Stimulated activated CD4-positive, alpha-beta T cell treated with anti-CD3 and anti-CD28 coated beads, Interleukin-4, amount 100 ng/mL, for 48 hours (primary cell): ENCODE data around the gene LPIN2.
"Not testable (repeated sequence)": the region's sequence is repeated elsewhere in the genome, so short reads cannot be mapped to it uniquely, and the experiment has no call there.

ENCODE experiments used
- DNase-seq, 2 donors: peaks; one replicate each; pipeline ENCODE4 v3.0.0-alpha.2; 2020; ENCODE audit warnings: low read depth in 2 of 2

Gene LPIN2

GRCh38 chr18:3007491-3007890 lies 5.5 kb downstream of the LPIN2 start:
- DNase-seq: no peak

DNA sequence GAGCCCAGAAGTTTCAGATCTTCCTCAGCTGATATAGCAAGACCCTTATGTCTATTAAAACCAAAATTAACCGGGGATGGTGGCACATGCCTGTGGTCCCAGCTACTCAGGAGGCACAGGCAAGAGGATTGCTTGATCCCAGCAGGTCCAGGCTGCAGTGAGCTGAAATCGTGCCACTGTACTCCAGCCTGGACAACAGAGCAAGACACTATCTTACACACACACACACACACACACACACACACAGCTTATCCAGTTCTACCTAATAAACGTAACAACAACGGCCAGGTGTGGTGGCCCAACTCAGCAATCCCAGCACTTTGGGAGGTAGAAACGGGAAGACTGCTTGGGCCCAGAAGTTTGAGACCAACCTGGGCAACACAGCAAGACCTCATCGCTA lies 7.5 kb downstream of the LPIN2 start:
- DNase-seq: no peak

GRCh38 chr18:3003766-3004165 lies 9.2 kb downstream of the LPIN2 start:
- not testable (repeated sequence) for DNase-seq

GRCh38 chr18:3002732-3003131 lies 10.2 kb downstream of the LPIN2 start:
- DNase-seq: no peak

DNA sequence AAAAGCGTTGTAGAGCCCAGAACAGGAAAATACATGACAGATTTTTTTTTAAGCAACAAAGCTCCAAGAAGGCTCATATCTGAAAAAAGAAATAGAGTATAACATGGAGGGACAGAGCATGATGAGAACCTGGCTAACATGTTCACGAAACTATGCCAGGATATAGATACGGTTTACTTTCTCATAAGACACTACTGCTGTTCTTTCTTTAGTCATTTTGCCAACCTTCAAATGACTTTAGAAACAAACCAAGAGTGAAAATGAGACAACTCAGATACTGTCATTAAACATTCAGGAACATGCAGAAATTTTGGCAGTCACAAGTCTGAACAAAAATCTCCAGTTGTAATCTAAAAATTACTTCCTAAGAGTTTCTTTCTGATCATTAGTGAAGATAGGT lies 14.3 kb downstream of the LPIN2 start:
- DNase-seq: no peak

GRCh38 chr18:2997846-2998564 lies 14.9 kb downstream of the LPIN2 start:
- DNase-seq: no peak

DNA sequence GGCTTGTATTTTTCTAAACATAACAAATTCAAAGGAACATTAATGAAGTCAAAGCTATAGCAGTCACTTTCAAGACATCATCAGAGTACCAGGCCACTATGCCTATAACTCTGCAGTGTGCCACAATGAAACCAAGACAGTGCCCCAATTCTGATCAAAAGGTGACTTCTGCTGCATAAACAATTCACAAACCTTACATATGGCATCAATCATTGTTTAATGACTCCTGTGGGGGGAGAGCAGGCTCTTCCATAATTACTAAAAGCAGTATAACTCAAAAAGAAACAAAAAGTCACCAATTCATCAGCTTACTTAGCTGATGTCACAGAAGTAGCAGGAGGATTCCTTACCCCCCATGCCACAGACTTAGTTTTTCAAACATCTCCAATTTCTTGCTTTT lies 15.5 kb downstream of the LPIN2 start:
- no peak for DNase-seq

DNA sequence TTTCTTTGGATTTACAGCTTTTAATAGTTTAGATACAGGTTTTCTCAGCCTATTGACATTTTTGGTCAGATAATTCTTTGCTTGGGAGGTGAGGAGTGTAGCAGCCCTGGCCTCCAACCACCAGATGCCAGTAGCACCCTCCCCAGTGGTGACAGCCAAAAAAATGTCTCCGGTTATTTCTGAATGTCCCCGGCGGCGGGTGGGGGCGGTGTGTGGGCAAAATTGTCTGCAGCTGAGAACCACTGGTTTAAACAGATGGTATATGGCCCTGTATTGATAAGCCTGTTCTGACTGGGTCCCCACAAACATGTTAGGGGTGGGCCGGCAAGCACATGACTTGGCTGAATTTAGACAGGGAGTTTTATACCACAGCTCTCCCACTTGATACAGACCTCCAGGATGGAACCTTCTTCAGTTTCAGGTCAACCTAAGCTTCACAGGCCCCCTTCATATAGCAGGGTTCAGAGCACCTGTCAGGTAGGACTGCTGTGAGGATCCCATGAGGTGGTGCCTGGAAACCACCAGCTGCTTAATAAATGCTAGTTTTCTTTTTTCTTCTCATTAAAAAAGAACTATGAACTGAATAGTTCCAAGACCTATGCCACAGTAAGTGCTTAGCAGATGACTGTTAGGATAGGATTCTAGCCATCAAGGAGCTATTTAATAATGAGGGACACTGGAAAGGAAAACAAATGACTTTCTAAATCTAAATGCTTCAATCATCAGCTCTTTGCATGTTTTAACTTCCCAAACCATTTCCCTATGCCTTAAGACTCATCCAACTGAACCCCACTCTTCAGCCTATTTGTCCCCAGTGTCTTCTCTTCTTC lies 18.1 kb downstream of the LPIN2 start:
- DNase-seq: peak; percentile 67 to 68

DNA sequence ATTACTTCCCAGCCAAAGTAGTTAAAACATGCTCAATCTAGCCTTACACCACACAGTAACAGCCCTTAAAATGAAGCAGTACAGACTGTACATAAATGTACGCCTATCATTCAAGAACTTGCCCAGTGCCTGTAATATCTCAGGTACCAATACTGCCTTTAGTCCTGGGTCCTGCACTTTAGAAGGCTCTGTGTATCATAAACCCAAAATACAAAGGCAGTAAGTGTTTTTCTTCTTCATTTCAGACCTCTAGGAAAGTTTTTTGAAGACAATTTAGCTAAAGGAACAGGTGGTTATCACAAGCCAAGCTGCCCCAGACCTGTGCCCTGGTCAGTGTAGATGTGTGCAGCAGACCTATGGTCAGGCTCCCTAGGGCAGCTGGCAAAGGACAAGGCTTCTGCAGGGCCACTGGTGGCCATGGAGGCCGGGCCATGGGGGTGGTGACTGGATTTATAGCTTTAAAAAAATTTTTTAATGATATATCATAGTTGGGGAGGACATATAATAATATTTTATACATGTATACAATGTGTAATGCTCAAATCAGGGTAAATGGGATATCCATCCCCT lies 18.8 kb downstream of the LPIN2 start:
- no peak for DNase-seq

DNA sequence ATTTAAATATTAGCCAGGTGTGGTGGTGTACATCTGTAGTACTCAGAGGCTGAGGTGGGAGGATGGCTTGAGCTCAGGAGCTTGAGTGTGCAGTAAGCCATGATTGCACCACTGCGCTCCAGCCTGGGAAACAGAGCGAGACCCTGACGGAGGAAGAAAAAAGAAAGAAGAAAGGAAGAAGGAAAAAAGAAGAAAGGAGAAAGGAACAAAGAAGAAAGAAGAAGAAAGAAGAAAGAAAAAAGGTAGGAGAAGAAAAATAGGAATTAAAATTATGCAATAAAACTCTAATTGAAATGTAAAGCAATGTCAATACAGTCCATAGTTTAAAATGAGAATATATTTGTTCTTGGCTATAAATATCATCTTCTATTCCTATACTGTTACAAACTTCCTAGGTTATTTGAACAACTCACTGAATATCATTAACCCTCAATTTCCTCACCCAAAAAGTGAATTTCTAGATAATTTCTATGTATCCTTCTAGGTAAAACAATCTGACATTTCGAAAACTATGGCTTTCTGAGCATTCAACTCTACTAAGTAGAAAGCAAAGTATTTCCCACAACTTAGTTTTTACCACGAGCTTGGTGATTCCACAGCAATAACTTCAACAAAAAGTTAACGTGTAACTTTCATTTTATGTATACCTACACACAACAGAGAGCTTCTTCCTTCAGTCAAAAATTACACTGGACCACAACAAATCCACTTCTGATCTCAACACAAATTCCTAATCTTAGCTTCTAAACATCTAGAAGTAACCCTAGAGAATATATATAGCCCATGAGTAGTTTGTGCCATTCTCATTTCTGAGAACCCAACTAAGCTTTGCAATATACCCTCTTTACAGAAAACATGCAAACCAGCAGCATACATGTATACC lies 19.7 kb downstream of the LPIN2 start:
- DNase-seq: no peak

- no peak for DNase-seq
These were observed 21.8 kb downstream of the LPIN2 start for GRCh38 chr18:2990956-2991640.

- DNase-seq: no peak
These were observed 24.8 kb downstream of the LPIN2 start for GRCh38 chr18:2987876-2988790.

DNA sequence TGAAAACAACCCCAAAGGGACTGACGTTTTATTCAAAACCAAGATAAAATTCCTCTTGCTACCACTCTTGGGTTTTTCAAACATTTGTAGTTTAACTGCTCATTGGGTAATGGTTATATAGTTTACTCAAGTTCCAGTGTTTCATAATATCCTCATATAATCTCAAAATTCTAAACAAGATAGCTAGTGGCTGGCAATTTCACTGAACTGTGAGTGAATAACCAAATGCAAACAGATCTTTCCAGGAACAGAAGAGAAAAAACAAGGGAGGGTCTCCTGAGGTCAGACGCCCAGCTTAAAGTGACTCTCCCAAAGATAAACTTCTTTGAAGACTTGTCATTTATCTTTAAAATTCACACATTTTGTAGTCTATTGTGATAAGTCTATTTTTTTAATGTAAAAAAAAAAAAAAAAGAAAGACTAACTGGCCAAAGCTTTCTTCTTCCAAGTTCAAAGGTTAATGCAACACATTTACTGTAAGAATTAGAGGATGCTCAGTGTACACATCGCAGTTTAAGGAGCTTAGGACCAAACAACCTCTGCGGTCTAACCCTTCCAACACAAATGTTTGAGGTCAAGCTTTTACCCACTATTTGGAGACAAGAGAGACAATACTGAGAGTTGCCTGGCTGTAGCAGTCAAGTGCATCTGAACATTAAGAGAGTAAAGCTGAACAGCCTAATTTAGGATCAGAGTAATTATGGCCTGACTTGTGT lies 26.6 kb downstream of the LPIN2 start:
- DNase-seq: no peak

GRCh38 chr18:2985628-2986027 lies 27.3 kb downstream of the LPIN2 start:
- no peak for DNase-seq

- DNase-seq: no peak
These were observed 28.2 kb downstream of the LPIN2 start for GRCh38 chr18:2984703-2985261.

- no peak for DNase-seq
These were observed 28.9 kb downstream of the LPIN2 start for GRCh38 chr18:2984091-2984490.

- DNase-seq: no peak
These were observed 29.6 kb downstream of the LPIN2 start for GRCh38 chr18:2983296-2983695.

DNA sequence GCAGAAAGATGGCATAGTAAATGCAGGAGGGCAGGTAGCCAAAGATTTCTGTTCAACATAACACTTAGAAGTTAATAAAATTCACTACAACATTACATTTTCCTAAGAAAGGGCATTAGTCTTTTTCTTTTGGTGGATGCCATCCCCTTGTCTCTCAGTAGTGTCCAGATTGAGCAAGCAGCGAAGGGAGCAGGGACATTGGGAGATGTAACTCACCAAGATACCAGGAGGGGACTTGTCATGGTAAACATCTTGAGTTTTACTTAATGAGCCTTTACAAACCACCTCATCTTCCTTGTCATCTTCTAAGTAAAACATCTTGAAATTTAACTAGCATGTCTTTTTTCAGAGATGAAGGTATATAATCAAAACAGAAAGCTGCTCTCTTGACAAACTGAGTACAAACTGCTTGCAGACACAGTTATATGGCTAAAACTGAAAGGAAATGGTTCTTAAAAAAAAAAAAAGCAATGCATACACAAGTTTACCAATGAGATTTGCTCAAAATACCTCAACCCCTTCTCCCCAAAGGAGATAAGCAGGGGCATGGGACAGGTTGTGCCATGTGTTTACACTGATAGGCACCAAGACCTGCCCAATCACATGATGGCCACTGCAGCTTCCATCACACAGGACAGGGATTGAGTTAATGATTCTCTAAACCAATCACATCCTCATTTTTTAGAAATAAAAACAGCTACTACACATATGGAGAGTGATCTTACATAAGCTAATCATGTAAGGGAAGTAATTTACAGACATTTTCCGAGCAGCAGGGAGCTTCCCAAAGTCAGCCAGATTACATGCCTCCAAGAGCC lies 30.3 kb downstream of the LPIN2 start:
- DNase-seq: no peak
